Stimulated activated naive CD4-positive, alpha-beta T cell (primary cell): ENCODE data around the gene DUSP8.

Experiments used
- DNase-seq, 6 experiments: peaks; one replicate each; lab custom pipeline; 2025; lab: John Stamatoyannopoulos, UW

Gene DUSP8

GRCh38 chr11:1554981-1555712, 16.9 kb downstream of the DUSP8 start:
- DNase-seq, result no peak

GRCh38 chr11:1553808-1554594, 18.1 kb downstream of the DUSP8 start:
- DNase-seq, result no peak

- DNase-seq, result no peak
These were observed 22.4 kb downstream of the DUSP8 start for GRCh38 chr11:1549338-1550330.

- DNase-seq, result no peak
These were observed 23.6 kb downstream of the DUSP8 start for GRCh38 chr11:1548221-1549070.

GRCh38 chr11:1547467-1548098, 24.5 kb downstream of the DUSP8 start:
- DNase-seq, result no peak

GRCh38 chr11:1546536-1547466, 25.3 kb downstream of the DUSP8 start:
- DNase-seq, result peak in 5 of 6 experiments; percentile 17 to 58 (median 40)

GRCh38 chr11:1546077-1546535, 26.0 kb downstream of the DUSP8 start:
- DNase-seq, result no peak

GRCh38 chr11:1545432-1545831, 26.6 kb downstream of the DUSP8 start:
- DNase-seq, result no peak

- DNase-seq, result no peak
These were observed 27.5 kb downstream of the DUSP8 start for GRCh38 chr11:1544536-1544935.

GRCh38 chr11:1543606-1544263, 28.3 kb downstream of the DUSP8 start:
- no peak for DNase-seq

- DNase-seq, result no peak
These were observed 29.8 kb downstream of the DUSP8 start for GRCh38 chr11:1542267-1542666.

- no peak for DNase-seq
These were observed 30.4 kb downstream of the DUSP8 start for GRCh38 chr11:1541474-1542204.

GRCh38 chr11:1540074-1540473, 32.0 kb downstream of the DUSP8 start:
- no peak for DNase-seq

- no peak for DNase-seq
These were observed 33.9 kb downstream of the DUSP8 start for GRCh38 chr11:1538153-1538552.

- no peak for DNase-seq
These were observed 35.8 kb downstream of the DUSP8 start for GRCh38 chr11:1536065-1536843.

- no peak for DNase-seq
These were observed 37.4 kb downstream of the DUSP8 start for GRCh38 chr11:1534682-1535081.

- no peak for DNase-seq
These were observed 37.9 kb downstream of the DUSP8 start for GRCh38 chr11:1534171-1534570.
